Astrocyte (in vitro differentiated cells and primary cell): ENCODE measurements around the gene ATAT1.

ENCODE experiments used
- CTCF ChIP-seq: IDR thresholded peaks from 2 replicates; pipeline ENCODE4 v1.5.1; 2011; ENCODE audit warnings: low read depth, mild to moderate bottlenecking, inconsistent platforms, low read length, moderate library complexity; ENCODE audit not compliant: insufficient read depth
- EZH2 ChIP-seq: IDR thresholded peaks from 2 replicates; pipeline ENCODE4 v1.6.1; 2012; ENCODE audit warnings: mild to moderate bottlenecking, low read length, inconsistent platforms; ENCODE audit not compliant: insufficient read depth

GRCh38 chr6:30683980-30684338 lies 57.3 kb downstream of the ATAT1 start:
- no peak for TF ChIP-seq CTCF
- TF ChIP-seq EZH2, result no peak
